HEK293 (cell line): ENCODE results near the gene MT1A.

ENCODE experiments used
- PRDM1 ChIP-seq: fragments of 450-650 bp; formaldehyde crosslinking; IDR thresholded peaks from 2 replicates; pipeline ENCODE4; 2016; ENCODE audit warnings: missing biosample characterization, missing genetic modification characterization
- TCF7L2 ChIP-seq: IDR thresholded peaks from 2 replicates; pipeline ENCODE4 v1.6.1; 2011; ENCODE audit warnings: low read depth, mild to moderate bottlenecking, inconsistent platforms, low read length, moderate library complexity, borderline replicate concordance
- ZBTB20 ChIP-seq: fragments of 450-650 bp; formaldehyde crosslinking; IDR thresholded peaks from 2 replicates; pipeline ENCODE4 v1.5.1; 2016; ENCODE audit warnings: missing biosample characterization, missing genetic modification characterization
- ZEB2 ChIP-seq: fragments of 450-650 bp; formaldehyde crosslinking; IDR thresholded peaks from 2 replicates; pipeline ENCODE4 v1.5.1; 2016; ENCODE audit warnings: missing biosample characterization, missing genetic modification characterization
- ZFP37 ChIP-seq: fragments of 450-650 bp; formaldehyde crosslinking; IDR thresholded peaks from 2 replicates; pipeline ENCODE4 v1.5.1; 2016; ENCODE audit warnings: missing biosample characterization, missing genetic modification characterization
- ZNF121 ChIP-seq: fragments of 450-650 bp; formaldehyde crosslinking; IDR thresholded peaks from 2 replicates; pipeline ENCODE4 v1.5.1; 2016; ENCODE audit warnings: missing biosample characterization, missing genetic modification characterization
- ZNF280C ChIP-seq: fragments of 450-650 bp; formaldehyde crosslinking; IDR thresholded peaks from 2 replicates; pipeline ENCODE4 v1.5.1; 2016; ENCODE audit warnings: missing biosample characterization, missing genetic modification characterization
- ZNF473 ChIP-seq: fragments of 450-650 bp; formaldehyde crosslinking; IDR thresholded peaks from 2 replicates; pipeline ENCODE4 v1.5.1; 2017; ENCODE audit warnings: missing biosample characterization, missing genetic modification characterization
- ZNF639 ChIP-seq: fragments of 450-650 bp; formaldehyde crosslinking; IDR thresholded peaks from 2 replicates; pipeline ENCODE4 v1.5.1; 2016; ENCODE audit warnings: missing biosample characterization, missing genetic modification characterization
- ZNF692 ChIP-seq: fragments of 450-650 bp; formaldehyde crosslinking; IDR thresholded peaks from 2 replicates; pipeline ENCODE4 v1.5.1; 2016; ENCODE audit warnings: missing biosample characterization, missing genetic modification characterization
- ZNF785 ChIP-seq: fragments of 450-650 bp; formaldehyde crosslinking; IDR thresholded peaks from 2 replicates; pipeline ENCODE4 v1.5.1; 2016; ENCODE audit warnings: missing biosample characterization, missing genetic modification characterization
- ZNF843 ChIP-seq: fragments of 450-650 bp; formaldehyde crosslinking; IDR thresholded peaks from 2 replicates; pipeline ENCODE4 v1.5.1; 2016; ENCODE audit warnings: missing biosample characterization, missing genetic modification characterization
- TF ChIP-seq, protein P1 (sequence below): fragments of 450-650 bp; formaldehyde crosslinking; IDR thresholded peaks from 2 replicates; pipeline ENCODE4 v1.5.1; 2016; ENCODE audit warnings: missing biosample characterization, missing genetic modification characterization
- TF ChIP-seq, protein P2 (sequence below): fragments of 450-650 bp; formaldehyde crosslinking; IDR thresholded peaks from 2 replicates; pipeline ENCODE4 v1.5.1; 2016; ENCODE audit warnings: missing biosample characterization, missing genetic modification characterization, borderline replicate concordance

GRCh38 chr16:56594292-56594619 is 44.2 kb upstream of the MT1A start:
- TF ChIP-seq PRDM1 (tag by site-specific recombination) (no peak), TCF7L2 (no peak), ZEB2 (no peak), ZNF692 (tag by site-specific recombination) (no peak), ZBTB20 (tag by site-specific recombination) (no peak), ZNF473 (tag by site-specific recombination) (no peak), ZNF785 (tag by site-specific recombination) (no peak), ZNF280C (tag by site-specific recombination) (no peak), ZNF843 (tag by site-specific recombination) (no peak), ZNF121 (tag by site-specific recombination) (no peak), ZFP37 (tag by site-specific recombination) (no peak), ZNF639 (no peak)
- TF ChIP-seq, protein P1, sequence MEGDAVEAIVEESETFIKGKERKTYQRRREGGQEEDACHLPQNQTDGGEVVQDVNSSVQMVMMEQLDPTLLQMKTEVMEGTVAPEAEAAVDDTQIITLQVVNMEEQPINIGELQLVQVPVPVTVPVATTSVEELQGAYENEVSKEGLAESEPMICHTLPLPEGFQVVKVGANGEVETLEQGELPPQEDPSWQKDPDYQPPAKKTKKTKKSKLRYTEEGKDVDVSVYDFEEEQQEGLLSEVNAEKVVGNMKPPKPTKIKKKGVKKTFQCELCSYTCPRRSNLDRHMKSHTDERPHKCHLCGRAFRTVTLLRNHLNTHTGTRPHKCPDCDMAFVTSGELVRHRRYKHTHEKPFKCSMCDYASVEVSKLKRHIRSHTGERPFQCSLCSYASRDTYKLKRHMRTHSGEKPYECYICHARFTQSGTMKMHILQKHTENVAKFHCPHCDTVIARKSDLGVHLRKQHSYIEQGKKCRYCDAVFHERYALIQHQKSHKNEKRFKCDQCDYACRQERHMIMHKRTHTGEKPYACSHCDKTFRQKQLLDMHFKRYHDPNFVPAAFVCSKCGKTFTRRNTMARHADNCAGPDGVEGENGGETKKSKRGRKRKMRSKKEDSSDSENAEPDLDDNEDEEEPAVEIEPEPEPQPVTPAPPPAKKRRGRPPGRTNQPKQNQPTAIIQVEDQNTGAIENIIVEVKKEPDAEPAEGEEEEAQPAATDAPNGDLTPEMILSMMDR (tag by site-specific recombination) = no peak
- TF ChIP-seq, protein P2, sequence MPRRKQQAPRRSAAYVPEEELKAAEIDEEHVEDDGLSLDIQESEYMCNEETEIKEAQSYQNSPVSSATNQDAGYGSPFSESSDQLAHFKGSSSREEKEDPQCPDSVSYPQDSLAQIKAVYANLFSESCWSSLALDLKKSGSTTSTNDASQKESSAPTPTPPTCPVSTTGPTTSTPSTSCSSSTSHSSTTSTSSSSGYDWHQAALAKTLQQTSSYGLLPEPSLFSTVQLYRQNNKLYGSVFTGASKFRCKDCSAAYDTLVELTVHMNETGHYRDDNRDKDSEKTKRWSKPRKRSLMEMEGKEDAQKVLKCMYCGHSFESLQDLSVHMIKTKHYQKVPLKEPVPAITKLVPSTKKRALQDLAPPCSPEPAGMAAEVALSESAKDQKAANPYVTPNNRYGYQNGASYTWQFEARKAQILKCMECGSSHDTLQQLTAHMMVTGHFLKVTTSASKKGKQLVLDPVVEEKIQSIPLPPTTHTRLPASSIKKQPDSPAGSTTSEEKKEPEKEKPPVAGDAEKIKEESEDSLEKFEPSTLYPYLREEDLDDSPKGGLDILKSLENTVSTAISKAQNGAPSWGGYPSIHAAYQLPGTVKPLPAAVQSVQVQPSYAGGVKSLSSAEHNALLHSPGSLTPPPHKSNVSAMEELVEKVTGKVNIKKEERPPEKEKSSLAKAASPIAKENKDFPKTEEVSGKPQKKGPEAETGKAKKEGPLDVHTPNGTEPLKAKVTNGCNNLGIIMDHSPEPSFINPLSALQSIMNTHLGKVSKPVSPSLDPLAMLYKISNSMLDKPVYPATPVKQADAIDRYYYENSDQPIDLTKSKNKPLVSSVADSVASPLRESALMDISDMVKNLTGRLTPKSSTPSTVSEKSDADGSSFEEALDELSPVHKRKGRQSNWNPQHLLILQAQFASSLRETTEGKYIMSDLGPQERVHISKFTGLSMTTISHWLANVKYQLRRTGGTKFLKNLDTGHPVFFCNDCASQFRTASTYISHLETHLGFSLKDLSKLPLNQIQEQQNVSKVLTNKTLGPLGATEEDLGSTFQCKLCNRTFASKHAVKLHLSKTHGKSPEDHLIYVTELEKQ (tag by site-specific recombination) = no peak
